Suprapubic skin (tissue), 4 donors: ENCODE measurements around the gene PGAP3.

Experiments
- EP300 ChIP-seq: sonication (generic); formaldehyde crosslinking; IDR thresholded peaks from one replicate; pipeline ENCODE4 v1.6.1; 2017; ENCODE audit warnings: antibody characterized with exemption
- POLR2A ChIP-seq, 2 donors: fragments of 450-650 bp; IDR thresholded peaks; one replicate each; pipeline ENCODE4 v1.6.1; 2017; ENCODE audit warnings: antibody characterized with exemption in 2 of 2, mild to moderate bottlenecking in 2 of 2, moderate library complexity in 2 of 2
- POLR2AphosphoS5 ChIP-seq, 3 donors: sonication (generic); formaldehyde crosslinking; IDR thresholded peaks; one replicate each; pipeline ENCODE4 v1.6.1; 2017; ENCODE audit warnings: antibody characterized with exemption in 3 of 3
- TF ChIP-seq, protein P1 (sequence below), 2 donors: fragments of 200-600 bp in 1 of 2; fragments of 450-650 bp in 1 of 2; sonication (generic) in 1 of 2; IDR thresholded peaks; one replicate each; pipeline ENCODE4 v1.5.1; 2016 to 2019; ENCODE audit warnings: antibody characterized with exemption in 2 of 2, mild to moderate bottlenecking in 1 of 2, moderate library complexity in 1 of 2

DNA sequence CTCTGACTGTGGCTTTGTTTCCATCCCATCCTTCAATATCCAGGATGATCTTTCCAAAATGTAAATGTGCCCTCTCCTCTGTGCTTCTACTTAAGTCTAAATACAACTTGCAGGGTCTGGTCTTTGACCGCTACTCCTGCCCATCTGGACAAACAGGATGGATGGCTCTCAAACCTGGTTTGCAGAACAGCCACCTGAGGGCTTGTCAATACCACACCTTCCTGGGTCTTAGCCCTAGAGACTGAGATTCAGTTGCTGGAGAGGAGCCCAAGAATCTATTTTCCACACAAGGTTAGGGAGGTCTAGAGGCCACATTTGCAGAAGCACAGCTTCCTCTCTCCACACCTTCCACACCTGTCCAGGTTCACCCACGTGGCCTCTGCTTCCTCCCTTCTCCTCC is 48.0 kb upstream of the PGAP3 start:
- TF ChIP-seq, protein P1, sequence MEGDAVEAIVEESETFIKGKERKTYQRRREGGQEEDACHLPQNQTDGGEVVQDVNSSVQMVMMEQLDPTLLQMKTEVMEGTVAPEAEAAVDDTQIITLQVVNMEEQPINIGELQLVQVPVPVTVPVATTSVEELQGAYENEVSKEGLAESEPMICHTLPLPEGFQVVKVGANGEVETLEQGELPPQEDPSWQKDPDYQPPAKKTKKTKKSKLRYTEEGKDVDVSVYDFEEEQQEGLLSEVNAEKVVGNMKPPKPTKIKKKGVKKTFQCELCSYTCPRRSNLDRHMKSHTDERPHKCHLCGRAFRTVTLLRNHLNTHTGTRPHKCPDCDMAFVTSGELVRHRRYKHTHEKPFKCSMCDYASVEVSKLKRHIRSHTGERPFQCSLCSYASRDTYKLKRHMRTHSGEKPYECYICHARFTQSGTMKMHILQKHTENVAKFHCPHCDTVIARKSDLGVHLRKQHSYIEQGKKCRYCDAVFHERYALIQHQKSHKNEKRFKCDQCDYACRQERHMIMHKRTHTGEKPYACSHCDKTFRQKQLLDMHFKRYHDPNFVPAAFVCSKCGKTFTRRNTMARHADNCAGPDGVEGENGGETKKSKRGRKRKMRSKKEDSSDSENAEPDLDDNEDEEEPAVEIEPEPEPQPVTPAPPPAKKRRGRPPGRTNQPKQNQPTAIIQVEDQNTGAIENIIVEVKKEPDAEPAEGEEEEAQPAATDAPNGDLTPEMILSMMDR (IDR thresholded peaks at IDR 0.05), result no peak
- TF ChIP-seq POLR2A (IDR thresholded peaks at IDR 0.05) (no peak), POLR2AphosphoS5 (IDR thresholded peaks at IDR 0.05) (no peak), EP300 (no peak)
